HCT116 (cell line): ENCODE measurements around the gene CYBRD1. TPM values are rescaled to one million over a fixed set of nuclear protein-coding genes. Genes with fewer than 3 reads are reported as not detected.

Experiments used
- ATAC-seq: fragments of 200-7000 bp; cut with Tn5 transposase; 2 replicates; pipeline ENCODE4 v1.9.1; 2020; ENCODE audit warnings: mild to moderate bottlenecking, moderate library complexity
- BruUV-seq: library from RNA; stranded (reverse); fragments of 400-500 nt; replicated peaks from 2 replicates; lab custom pipeline; 2021; lab: Mats Ljungman, UMichigan
- CTCF ChIA-PET: fragments of 300-600 bp; sonication (Branson Sonifier 250); formaldehyde crosslinking; loops from one replicate; lab custom pipeline; 2021; ENCODE audit warnings: antibody characterized with exemption; lab: Charles Lee
- POLR2A ChIA-PET: fragments of 300-600, 350-600 bp; sonication (Branson Sonifier 250); formaldehyde crosslinking; loops from one replicate; lab custom pipeline; 2021; ENCODE audit warnings: antibody characterized with exemption; lab: Charles Lee
- RAD21 ChIA-PET, 2 experiments: fragments of 300-600 bp; sonication (Branson Sonifier 250); formaldehyde crosslinking; loops; one replicate each; lab custom pipeline; 2023; ENCODE audit warnings: low total read pairs in 2 of 2; ENCODE audit not compliant: uncharacterized antibody in 2 of 2, unreplicated experiment in 2 of 2, low non-redundant PET in 1 of 2; lab: Charles Lee
- DNase-seq: peaks from one replicate; pipeline ENCODE4 v3.0.0-alpha.2; 2010; ENCODE audit warnings: low read depth, low spot score
- H2AFZ ChIP-seq: fragments of 200-600 bp; shearing (Covaris generic), sonication (generic); 2 replicates; pipeline ENCODE4 v1.6.1; 2017; ENCODE audit warnings: low read depth, mixed run types, mixed read lengths, antibody characterized with exemption, low read length; ENCODE audit not compliant: poor library complexity, severe bottlenecking
- H3K27ac ChIP-seq: 2 replicates; pipeline ENCODE4 v1.5.1; 2012; ENCODE audit warnings: low read depth, low read length
- H3K27me3 ChIP-seq: fragments of 200-600 bp; sonication (generic); 2 replicates; pipeline ENCODE4 v1.6.1; 2016; ENCODE audit warnings: mixed run types, low read length, mixed read lengths; ENCODE audit not compliant: insufficient read depth
- H3K36me3 ChIP-seq, 2 experiments: fragments of 200-500 bp in 1 of 2; fragments of 200-600 bp in 1 of 2; sonication (Bioruptor generic) in 1 of 2; sonication (generic) in 1 of 2; 2 replicates each; pipeline versions ENCODE4 v1.5.1 to v1.6.1; 2014 to 2016; ENCODE audit warnings: low read length in 2 of 2, inconsistent platforms in 1 of 2, mixed read lengths in 1 of 2, mixed run types in 1 of 2; ENCODE audit not compliant: insufficient read depth in 2 of 2, control insufficient read depth in 1 of 2
- H3K4me1 ChIP-seq, 2 experiments: fragments of 200-600 bp in 1 of 2; sonication (generic) in 1 of 2; 2 replicates each; pipeline versions ENCODE4 v1.5.1 to v1.6.1; 2012 to 2017; ENCODE audit warnings: low read length in 2 of 2, inconsistent platforms in 1 of 2, mild to moderate bottlenecking in 1 of 2, mixed read lengths in 1 of 2, mixed run types in 1 of 2, moderate library complexity in 1 of 2; ENCODE audit not compliant: insufficient read depth in 2 of 2, control insufficient read depth in 1 of 2
- H3K4me2 ChIP-seq: fragments of 200-600 bp; sonication (generic); 2 replicates; pipeline ENCODE4 v1.6.1; 2017; ENCODE audit warnings: mixed run types, low read length, mixed read lengths
- H3K4me3 ChIP-seq, 2 experiments: fragments of 200-600 bp in 1 of 2; sonication (generic) in 1 of 2; replicated peaks in 1 of 2; 2 replicates each; pipeline ENCODE4 v1.5.1; 2011 to 2016; ENCODE audit warnings: low read length in 2 of 2, control low read depth in 1 of 2, low read depth in 1 of 2, mild to moderate bottlenecking in 1 of 2, mixed read lengths in 1 of 2, mixed run types in 1 of 2
- H3K79me2 ChIP-seq: fragments of 200-600 bp; sonication (generic); 2 replicates; pipeline ENCODE4 v1.6.1; 2017; ENCODE audit warnings: mild to moderate bottlenecking, mixed run types, low read length, moderate library complexity, mixed read lengths; ENCODE audit not compliant: insufficient read depth
- H3K9ac ChIP-seq: fragments of 200-600 bp; sonication (generic); 2 replicates; pipeline ENCODE4 v1.6.1; 2016; ENCODE audit warnings: low read length, mixed read lengths
- H3K9me2 ChIP-seq: fragments of 200-600 bp; sonication (generic), shearing (Covaris generic); 2 replicates; pipeline ENCODE4 v1.6.1; 2017; ENCODE audit warnings: mixed run types, mild to moderate bottlenecking, moderate library complexity; ENCODE audit not compliant: insufficient read depth
- H3K9me3 ChIP-seq, 2 experiments: fragments of 200-500 bp in 1 of 2; fragments of 200-600 bp in 1 of 2; sonication (Bioruptor generic) in 1 of 2; sonication (generic) in 1 of 2; 2 replicates each; pipeline ENCODE4 v1.6.1; 2014 to 2017; ENCODE audit warnings: low read length in 2 of 2, mixed read lengths in 2 of 2, inconsistent platforms in 1 of 2, low read depth in 1 of 2, mild to moderate bottlenecking in 1 of 2, mixed run types in 1 of 2, moderate library complexity in 1 of 2; ENCODE audit not compliant: control insufficient read depth in 1 of 2, insufficient read depth in 1 of 2
- H4K20me1 ChIP-seq: fragments of 200-600 bp; sonication (generic), shearing (Covaris generic); 2 replicates; pipeline ENCODE4 v1.6.1; 2017; ENCODE audit warnings: mixed run types, mild to moderate bottlenecking, moderate library complexity; ENCODE audit not compliant: insufficient read depth
- ATF3 ChIP-seq: IDR thresholded peaks from 2 replicates; pipeline ENCODE4 v1.6.1; 2012
- CEBPB ChIP-seq: IDR thresholded peaks from 2 replicates; pipeline ENCODE4 v1.6.1; 2012; ENCODE audit warnings: low read depth
- ELF1 ChIP-seq: IDR thresholded peaks from 2 replicates; pipeline ENCODE4 v1.6.1; 2012; ENCODE audit warnings: low read depth, borderline replicate concordance
- EZH2 ChIP-seq: fragments of 200-600 bp; sonication (generic); IDR thresholded peaks from 2 replicates; pipeline ENCODE4 v1.6.1; 2017; ENCODE audit warnings: antibody characterized with exemption, mixed run types
- EZH2phosphoT487 ChIP-seq: fragments of 200-600 bp; IDR thresholded peaks from 2 replicates; pipeline ENCODE4 v1.6.1; 2018; ENCODE audit warnings: antibody characterized with exemption, borderline replicate concordance
- FOSL1 ChIP-seq: IDR thresholded peaks from 2 replicates; pipeline ENCODE4 v1.6.1; 2012; ENCODE audit warnings: low read depth
- JUND ChIP-seq: IDR thresholded peaks from 2 replicates; pipeline ENCODE4 v1.6.1; 2012
- MAX ChIP-seq: IDR thresholded peaks from 2 replicates; pipeline ENCODE4 v1.6.1; 2012
- POLR2A ChIP-seq: IDR thresholded peaks from 2 replicates; pipeline ENCODE4 v1.7.0; 2011; ENCODE audit warnings: borderline replicate concordance; ENCODE audit not compliant: insufficient read depth, insufficient read length; ENCODE audit errors: extremely low read depth
- POLR2AphosphoS5 ChIP-seq: IDR thresholded peaks from 2 replicates; pipeline ENCODE4 v1.6.1; 2011; ENCODE audit warnings: mild to moderate bottlenecking, low read depth, low read length, moderate library complexity
- REST ChIP-seq: IDR thresholded peaks from 2 replicates; pipeline ENCODE4 v1.6.1; 2012; ENCODE audit warnings: low read depth
- SIN3A ChIP-seq: IDR thresholded peaks from 2 replicates; pipeline ENCODE4 v1.6.1; 2012; ENCODE audit warnings: low read depth
- SP1 ChIP-seq: IDR thresholded peaks from 2 replicates; pipeline ENCODE4 v1.6.1; 2012; ENCODE audit warnings: low read depth
- SRF ChIP-seq: IDR thresholded peaks from 2 replicates; pipeline ENCODE4 v1.6.1; 2012; ENCODE audit warnings: low read depth
- TCF7L2 ChIP-seq: IDR thresholded peaks from 2 replicates; pipeline ENCODE4 v1.7.0; 2011; ENCODE audit warnings: borderline replicate concordance, inconsistent platforms; ENCODE audit not compliant: insufficient read depth, insufficient read length; ENCODE audit errors: extremely low read depth
- YY1 ChIP-seq: IDR thresholded peaks from 2 replicates; pipeline ENCODE4 v1.6.1; 2011; ENCODE audit warnings: low read length, low read depth, moderate library complexity, mild to moderate bottlenecking; ENCODE audit not compliant: insufficient replicate concordance; ENCODE audit errors: extremely low read depth
- ZBTB33 ChIP-seq: IDR thresholded peaks from 2 replicates; pipeline ENCODE4 v1.6.1; 2011; ENCODE audit warnings: mild to moderate bottlenecking, low read length, moderate library complexity; ENCODE audit not compliant: insufficient replicate concordance; ENCODE audit errors: extremely low read depth
- ZFX ChIP-seq: fragments of 450-650 bp; IDR thresholded peaks from 2 replicates; pipeline ENCODE4 v1.6.1; 2017
- ZNF274 ChIP-seq: fragments of 200-500 bp; sonication (Bioruptor generic); IDR thresholded peaks from 2 replicates; pipeline ENCODE4 v1.6.1; 2014; ENCODE audit warnings: mild to moderate bottlenecking, low read depth, low read length, inconsistent platforms
- intact Hi-C: fragments of 100-400 bp; cut with micrococcal nuclease; formaldehyde crosslinking; loops from 2 replicates; pipeline ENCODE4 v1.10.0; 2022
- total RNA-seq: library from RNA; stranded (reverse); gene quantifications from one replicate; pipeline ENCODE4 v1.2.1, GENCODE V29; 2021; ENCODE audit not compliant: unreplicated experiment

CYBRD1 gene
- total RNA-seq, 1 experiment from 2014 or later: 14.9 TPM

- H3K27me3 ChIP-seq: no peaks in the 10 kb centered on the region
- intact Hi-C loops: no loop called here
- H3K4me3 ChIP-seq: no peak overlapping the region
- no peaks in the 10 kb centered on the region for H3K9me3 ChIP-seq
- H3K27ac ChIP-seq: no peak overlapping the region
- ChIA-PET POLR2A (no interaction called here), RAD21 (no interaction called here), CTCF (no interaction called here)
- ATAC-seq (no peak), DNase-seq (no peak)
- H4K20me1 ChIP-seq: no peaks in the 10 kb centered on the region
- no peak overlapping the region for H2AFZ ChIP-seq
- no TSS peak for BruUV-seq
- no peaks in the 10 kb centered on the region for H3K36me3 ChIP-seq
- H3K9me2 ChIP-seq: no peaks in the 10 kb centered on the region
- H3K4me2 ChIP-seq: no peak overlapping the region
- no peaks in the 10 kb centered on the region for H3K4me1 ChIP-seq
- TF ChIP-seq ATF3 (no peak), FOSL1 (no peak), POLR2AphosphoS5 (no peak), SIN3A (no peak), REST (no peak), TCF7L2 (no peak), EZH2phosphoT487 (no peak), ZFX (no peak), CEBPB (no peak), ZBTB33 (no peak), MAX (no peak), POLR2A (no peak), ELF1 (no peak), EZH2 (no peak), SRF (no peak), SP1 (no peak), ZNF274 (no peak), YY1 (no peak), JUND (no peak)
- no peaks in the 10 kb centered on the region for H3K79me2 ChIP-seq
- H3K9ac ChIP-seq: no peak overlapping the region
Observed at GRCh38 chr2:171483793-171484192, 38.5 kb upstream of the CYBRD1 start.
